ENCODE data around the gene ISCU. TPM values are rescaled to one million over a fixed set of nuclear protein-coding genes. Genes with fewer than 3 reads are reported as not detected.

ISCU gene
- total and polyA plus RNA-seq, 9 of the 15 experiments (the other 6 are each of a cell fraction or from before 2014, with no cell fraction given): 15.9 to 92.5 (median 77.3) TPM

DNA sequence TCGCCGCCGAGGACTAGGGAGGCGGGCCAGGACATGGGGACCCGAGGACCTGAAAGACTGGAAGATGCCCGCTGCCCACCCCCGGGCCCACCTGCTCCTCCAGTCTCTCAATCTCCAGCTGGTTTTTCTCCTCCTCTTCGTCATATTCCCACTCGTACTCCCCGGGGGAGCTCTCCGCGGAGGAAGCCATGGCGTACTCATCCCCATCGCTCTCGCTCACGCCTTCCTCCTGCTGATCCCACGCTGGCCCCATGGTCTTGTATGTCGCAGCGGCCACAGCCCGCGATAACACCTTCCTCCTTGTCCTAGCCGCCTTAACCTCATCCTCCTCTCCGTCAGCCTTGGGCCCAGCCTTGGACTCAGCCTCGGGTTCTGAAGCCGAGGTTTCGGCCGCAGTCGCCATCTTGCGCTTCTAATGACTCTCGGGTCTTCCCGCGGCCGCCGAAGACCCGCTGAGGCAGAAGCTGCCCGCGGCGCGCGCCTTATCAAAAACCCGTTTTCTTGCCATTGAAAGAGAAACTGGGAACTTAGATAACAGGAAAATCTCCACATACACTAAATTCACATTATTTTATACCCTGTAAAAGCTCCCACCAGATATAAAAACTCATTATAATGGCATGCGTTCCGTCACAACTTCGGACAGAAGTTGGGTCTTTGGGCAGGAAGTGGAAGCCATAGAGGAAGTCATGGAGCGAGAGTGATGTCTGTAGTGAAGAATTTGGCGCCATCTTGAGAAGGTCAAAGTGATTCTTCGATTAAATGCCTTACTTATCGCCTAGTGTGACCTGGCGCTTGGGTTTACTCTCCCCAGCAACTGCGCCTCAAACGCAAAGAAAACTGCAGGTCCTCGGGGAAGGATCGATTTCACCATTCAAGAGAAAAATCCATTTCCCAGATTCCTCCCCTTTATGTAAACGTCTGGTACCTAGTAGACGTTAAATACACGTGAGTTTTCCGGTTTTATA, 1.4 kb upstream of the ISCU start, which contains the start of gene SART3 (continued):
- no peak for TF ChIP-seq POU5F1 (IDR thresholded peaks at IDR 0.05; ENCODE audit: borderline replicate concordance, low read depth, low read length, partially characterized antibody)
- peak; percentile 90 for TF ChIP-seq SUPT5H (IDR thresholded peaks at IDR 0.05)
- TF ChIP-seq BACH1 (tag; IDR thresholded peaks at IDR 0.05): peak; percentile 77; the same call in 1 of the 2 replicates
- TF ChIP-seq BCL6 (CRISPR knock-in tag; IDR thresholded peaks at IDR 0.05): no peak
- no peak for TF ChIP-seq SMARCE1 (IDR thresholded peaks at IDR 0.05)
- no peak for TF ChIP-seq KLF13 (tag; IDR thresholded peaks at IDR 0.05; ENCODE audit: borderline replicate concordance, low read depth)
- TF ChIP-seq ZNF584 (CRISPR knock-in tag; IDR thresholded peaks at IDR 0.05; ENCODE audit: low read depth): no peak
- no peak for TF ChIP-seq ILF3 (IDR thresholded peaks at IDR 0.05; ENCODE audit: borderline replicate concordance)
- TF ChIP-seq, protein P1, sequence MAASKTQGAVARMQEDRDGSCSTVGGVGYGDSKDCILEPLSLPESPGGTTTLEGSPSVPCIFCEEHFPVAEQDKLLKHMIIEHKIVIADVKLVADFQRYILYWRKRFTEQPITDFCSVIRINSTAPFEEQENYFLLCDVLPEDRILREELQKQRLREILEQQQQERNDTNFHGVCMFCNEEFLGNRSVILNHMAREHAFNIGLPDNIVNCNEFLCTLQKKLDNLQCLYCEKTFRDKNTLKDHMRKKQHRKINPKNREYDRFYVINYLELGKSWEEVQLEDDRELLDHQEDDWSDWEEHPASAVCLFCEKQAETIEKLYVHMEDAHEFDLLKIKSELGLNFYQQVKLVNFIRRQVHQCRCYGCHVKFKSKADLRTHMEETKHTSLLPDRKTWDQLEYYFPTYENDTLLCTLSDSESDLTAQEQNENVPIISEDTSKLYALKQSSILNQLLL (CRISPR knock-in tag; IDR thresholded peaks at IDR 0.05; ENCODE audit: borderline replicate concordance): no peak
- peak; percentile 83 for TF ChIP-seq ZNF197 (CRISPR knock-in tag; IDR thresholded peaks at IDR 0.05; ENCODE audit: low read depth)
- TF ChIP-seq TOE1 (IDR thresholded peaks at IDR 0.05; ENCODE audit: borderline replicate concordance): peak; percentile 88
- TF ChIP-seq TOE1 (CRISPR knock-in tag; IDR thresholded peaks at IDR 0.05; ENCODE audit: borderline replicate concordance, low read depth): no peak
- TF ChIP-seq NUFIP1 (IDR thresholded peaks at IDR 0.05; ENCODE audit: partially characterized antibody): no peak
- TF ChIP-seq HDGF (IDR thresholded peaks at IDR 0.05): no peak
- TF ChIP-seq RBM15 (IDR thresholded peaks at IDR 0.05; ENCODE audit: insufficient read depth, low read length): no peak
- TF ChIP-seq, protein P2, sequence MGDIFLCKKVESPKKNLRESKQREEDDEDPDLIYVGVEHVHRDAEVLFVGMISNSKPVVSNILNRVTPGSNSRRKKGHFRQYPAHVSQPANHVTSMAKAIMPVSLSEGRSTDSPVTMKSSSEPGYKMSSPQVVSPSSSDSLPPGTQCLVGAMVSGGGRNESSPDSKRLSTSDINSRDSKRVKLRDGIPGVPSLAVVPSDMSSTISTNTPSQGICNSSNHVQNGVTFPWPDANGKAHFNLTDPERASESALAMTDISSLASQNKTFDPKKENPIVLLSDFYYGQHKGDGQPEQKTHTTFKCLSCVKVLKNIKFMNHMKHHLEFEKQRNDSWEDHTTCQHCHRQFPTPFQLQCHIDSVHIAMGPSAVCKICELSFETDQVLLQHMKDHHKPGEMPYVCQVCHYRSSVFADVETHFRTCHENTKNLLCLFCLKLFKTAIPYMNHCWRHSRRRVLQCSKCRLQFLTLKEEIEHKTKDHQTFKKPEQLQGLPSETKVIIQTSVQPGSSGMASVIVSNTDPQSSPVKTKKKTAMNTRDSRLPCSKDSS (IDR thresholded peaks at IDR 0.05; ENCODE audit: low read depth, partially characterized antibody): no peak
- TF ChIP-seq ZNF347 (CRISPR knock-in tag; IDR thresholded peaks at IDR 0.05; ENCODE audit: low read depth): no peak
- TF ChIP-seq ZBTB7A (IDR thresholded peaks at IDR 0.05; ENCODE audit: borderline replicate concordance, control insufficient read depth, low read depth, low read length): 0 out of 2 replicates have a peak, but pooled peaks have one; percentile 13
